Ishikawa (cell line): ENCODE results near the gene KCNJ6.

ENCODE experiments used
- CEBPB ChIP-seq: IDR thresholded peaks from 2 replicates; pipeline ENCODE4 v1.6.1; 2012
- CREB1 ChIP-seq: IDR thresholded peaks from 2 replicates; pipeline ENCODE4 v1.6.1; 2012; ENCODE audit warnings: low read depth
- EGR1 ChIP-seq: IDR thresholded peaks from 2 replicates; pipeline ENCODE4 v1.6.1; 2012
- EP300 ChIP-seq: IDR thresholded peaks from 2 replicates; pipeline ENCODE4 v1.6.1; 2012; ENCODE audit warnings: borderline replicate concordance
- FOXM1 ChIP-seq: IDR thresholded peaks from 2 replicates; pipeline ENCODE4 v1.6.1; 2012; ENCODE audit warnings: low read depth, borderline replicate concordance
- MAX ChIP-seq: IDR thresholded peaks from 2 replicates; pipeline ENCODE4 v1.6.1; 2012
- NFIC ChIP-seq: IDR thresholded peaks from 2 replicates; pipeline ENCODE4 v1.6.1; 2012
- RAD21 ChIP-seq: IDR thresholded peaks from 2 replicates; pipeline ENCODE4 v1.6.1; 2012; ENCODE audit warnings: low read depth
- REST ChIP-seq: IDR thresholded peaks from 2 replicates; pipeline ENCODE4 v1.6.1; 2012; ENCODE audit warnings: low read depth, mild to moderate bottlenecking
- TAF1 ChIP-seq: IDR thresholded peaks from 2 replicates; pipeline ENCODE4 v1.6.1; 2012; ENCODE audit warnings: low read depth, mild to moderate bottlenecking
- TCF12 ChIP-seq: IDR thresholded peaks from 2 replicates; pipeline ENCODE4 v1.6.1; 2012; ENCODE audit warnings: low read depth
- TEAD4 ChIP-seq: IDR thresholded peaks from 2 replicates; pipeline ENCODE4 v1.6.1; 2012
- USF1 ChIP-seq: IDR thresholded peaks from 2 replicates; pipeline ENCODE4 v1.6.1; 2012
- YY1 ChIP-seq: IDR thresholded peaks from 2 replicates; pipeline ENCODE4 v1.6.1; 2012; ENCODE audit warnings: low read depth
- ZBTB7A ChIP-seq: IDR thresholded peaks from 2 replicates; pipeline ENCODE4 v1.6.1; 2012; ENCODE audit warnings: low read depth

The KCNJ6 gene

GRCh38 chr21:37917612-37918011 is 1.4 kb upstream of the KCNJ6 start:
- TF ChIP-seq ZBTB7A (no peak), TEAD4 (no peak), RAD21 (no peak), CREB1 (no peak), FOXM1 (no peak), NFIC (no peak)

GRCh38 chr21:37915941-37916309 is 332 bp downstream of the KCNJ6 start:
- TF ChIP-seq EGR1 (no peak), FOXM1 (no peak)

- TF ChIP-seq FOXM1, result no peak
- no peak for TF ChIP-seq NFIC
- TF ChIP-seq USF1, result no peak
- no peak for TF ChIP-seq TCF12
- no peak for TF ChIP-seq EGR1
- TF ChIP-seq YY1, result no peak
- TF ChIP-seq CEBPB, result no peak
- no peak for TF ChIP-seq EP300
- no peak for TF ChIP-seq TAF1
- no peak for TF ChIP-seq ZBTB7A
- no peak for TF ChIP-seq TEAD4
Observed at GRCh38 chr21:37915497-37915911, 753 bp downstream of the KCNJ6 start.

GRCh38 chr21:37912616-37913015 is 3.6 kb downstream of the KCNJ6 start:
- TF ChIP-seq RAD21, result no peak
- TF ChIP-seq FOXM1, result no peak
- TF ChIP-seq TCF12, result no peak
- no peak for TF ChIP-seq CEBPB
- no peak for TF ChIP-seq MAX
- TF ChIP-seq TEAD4, result no peak
- no peak for TF ChIP-seq EP300

- no peak for TF ChIP-seq MAX
- TF ChIP-seq CEBPB, result no peak
- no peak for TF ChIP-seq USF1
- TF ChIP-seq ZBTB7A, result no peak
- no peak for TF ChIP-seq TAF1
- TF ChIP-seq FOXM1, result no peak
- no peak for TF ChIP-seq NFIC
- no peak for TF ChIP-seq TEAD4
- TF ChIP-seq REST, result no peak
- TF ChIP-seq EGR1, result no peak
- no peak for TF ChIP-seq RAD21
- no peak for TF ChIP-seq CREB1
- TF ChIP-seq TCF12, result no peak
- no peak for TF ChIP-seq YY1
- no peak for TF ChIP-seq EP300
Observed at GRCh38 chr21:37909936-37910335, 6.3 kb downstream of the KCNJ6 start.

- no peak for TF ChIP-seq TEAD4
- no peak for TF ChIP-seq ZBTB7A
- TF ChIP-seq TAF1, result no peak
- no peak for TF ChIP-seq CREB1
- no peak for TF ChIP-seq EGR1
- TF ChIP-seq CEBPB, result no peak
- no peak for TF ChIP-seq REST
- TF ChIP-seq TCF12, result no peak
- TF ChIP-seq NFIC, result no peak
- TF ChIP-seq RAD21, result no peak
- no peak for TF ChIP-seq USF1
- TF ChIP-seq FOXM1, result no peak
- no peak for TF ChIP-seq MAX
- no peak for TF ChIP-seq YY1
- TF ChIP-seq EP300, result no peak
Observed at GRCh38 chr21:37908691-37909090, 7.6 kb downstream of the KCNJ6 start.
